ENCODE results near the gene CEPT1. TPM values are rescaled to one million over a fixed set of nuclear protein-coding genes. Genes with fewer than 3 reads are reported as not detected.

Gene CEPT1
- total RNA-seq (2011; cell fraction: chromatin; rRNA removed; ENCODE audit: low replicate concordance), result 77.6 and 152 TPM in 2 replicates
- total RNA-seq (2011; cell fraction: nucleolus; rRNA removed), result 38.0 and 48.8 TPM in 2 replicates
- 77.7 and 110 TPM in 2 replicates for total RNA-seq (2011; cell fraction: nucleoplasm; rRNA removed)
- total RNA-seq (2014; rRNA removed), result 24.4 and 25.1 TPM in 2 replicates
- 52.7 and 54.1 TPM in 2 replicates for total RNA-seq (2014; rRNA removed; fragmentation: Illumina TruSeq; extraction: Trizol)
- 42.3 and 47.6 TPM in 2 replicates for total RNA-seq (2015; rRNA removed; fragmentation: Illumina TruSeq; extraction: Trizol)
- 35.5 and 45.7 TPM in 2 replicates for total RNA-seq (2021)
- polyA plus RNA-seq (2011; rRNA removed), result 72.6 and 73.9 TPM in 2 replicates
- polyA plus RNA-seq (2011; cell fraction: cytosol; rRNA removed), result 17.1 and 37.5 TPM in 2 replicates
- polyA plus RNA-seq (2011; cell fraction: nucleus; rRNA removed), result 34.6 and 56.8 TPM in 2 replicates
- polyA plus RNA-seq (2012), result 24.2 and 25.2 TPM in 2 replicates
- polyA plus RNA-seq (2014; fragmentation: Illumina TruSeq; extraction: Trizol), result 30.9 and 42.4 TPM in 2 replicates
- polyA plus RNA-seq (2014; fragmentation: Nextera tagmentation; extraction: Ambion mirVana), result 10 to 100 TPM; 39.1 to 46.4 TPM
- polyA plus RNA-seq (2014; rRNA removed), result 28.0 and 33.1 TPM in 2 replicates
- polyA minus RNA-seq (2011; rRNA and poly(A)+ RNA removed), result 86.2 and 109 TPM in 2 replicates
- 21.6 and 23.8 TPM in 2 replicates for polyA minus RNA-seq (2011; cell fraction: cytosol; rRNA and poly(A)+ RNA removed)
- polyA minus RNA-seq (2011; cell fraction: nucleus; rRNA and poly(A)+ RNA removed), result 34.6 and 56.8 TPM in 2 replicates
- Bru-seq, nascent RNA, result percentile 90 among the genes with signal in this experiment
- BruChase-seq, experiment 1, labeled RNA remaining after a 2-hour chase, result percentile 96 among the genes with signal in this experiment
- percentile 96 among the genes with signal in this experiment for BruChase-seq, experiment 2, labeled RNA remaining after a 6-hour chase
- long read RNA-seq, experiment 1, transcript CEPT1-201 (9 exons, 2,198 nt), result major isoform, 50 of 72 reads
- long read RNA-seq, experiment 1, partial matches to known transcripts, result 7 of 72 reads
- long read RNA-seq, experiment 1, other reads (novel, unspliced or antisense), result 12 of 72 reads
- long read RNA-seq, experiment 2, transcript CEPT1-201 (9 exons, 2,198 nt), result major isoform, 8 of 18 reads
- long read RNA-seq, experiment 2, partial matches to known transcripts, result 3 of 18 reads
- long read RNA-seq, experiment 2, other reads (novel, unspliced or antisense), result 7 of 18 reads
- long read RNA-seq, experiment 3, transcript CEPT1-201 (9 exons, 2,198 nt), result major isoform, 14 of 18 reads
- long read RNA-seq, experiment 3, partial matches to known transcripts, result 2 of 18 reads
- long read RNA-seq, experiment 3, other reads (novel, unspliced or antisense), result 2 of 18 reads

DNA sequence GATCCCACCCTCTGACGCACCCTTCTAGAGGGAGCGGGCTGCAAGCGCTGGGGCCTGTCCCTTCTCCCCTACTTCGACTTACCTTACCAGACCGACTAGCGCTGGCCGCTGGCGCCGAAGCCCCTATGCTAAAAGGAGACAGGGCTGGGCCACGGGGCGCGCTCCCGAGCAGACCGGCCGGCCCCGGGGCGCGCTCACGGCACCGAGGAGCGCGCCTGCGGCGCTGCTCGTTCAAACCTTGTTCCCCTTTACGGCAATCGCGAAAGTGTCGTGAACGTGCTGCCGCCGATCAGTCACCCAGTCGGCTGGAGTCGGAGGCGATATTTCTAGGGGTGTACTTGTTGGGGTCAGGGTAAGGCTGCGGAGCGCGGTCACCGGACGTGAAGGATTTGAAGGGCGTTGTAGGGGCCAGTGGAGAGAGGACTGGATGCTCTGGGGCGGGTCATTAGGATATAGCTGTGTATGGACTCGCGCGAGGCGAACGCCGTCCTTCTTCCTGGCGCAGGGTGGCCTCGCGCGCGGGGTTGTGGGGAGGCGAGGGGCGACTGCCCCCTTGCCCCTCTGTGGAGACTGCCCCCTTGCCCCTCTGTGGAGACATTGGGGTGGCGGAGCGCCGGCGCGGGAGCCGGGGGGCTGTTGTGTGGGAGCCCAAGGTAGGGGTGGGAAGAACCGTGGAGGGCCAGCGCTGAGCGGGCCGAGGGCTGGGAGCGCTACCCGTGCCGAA is at the start of gene CEPT1, which contains the start of gene DRAM2:
CEPT1 (plus strand) TSS at position 268 of the 724 bp plus-strand sequence. CDS start 7,492 bp downstream, outside the sequence.
DRAM2 (minus strand) TSS at position 138 of the 724 bp plus-strand sequence. CDS start 8,539 bp downstream, outside the sequence.
- peaks cover 26% of the 10 kb centered on the region; the same call in 2 of the 3 replicates for H3K36me3 ChIP-seq (ENCODE audit: control insufficient read depth, insufficient read depth, low read length)
- H3K9me1 ChIP-seq (ENCODE audit: control insufficient read depth, insufficient read depth, low read length), result no peaks in the 10 kb centered on the region
- peaks cover 8 to 18% of the 10 kb centered on the region in 2 experiments; a peak in 4 of 5 replicates for H3K4me1 ChIP-seq (replicated peaks in 1 of 2; ENCODE audit: control insufficient read depth in 2 of 2, insufficient read depth in 2 of 2, low read length in 2 of 2)
- H2AFZ ChIP-seq (ENCODE audit: low read depth, low read length), result peak within 1 kb of the TSS; percentile 95
- peak; percentile 97 to 99 (median 97) for DNase-seq (ENCODE audit: extremely low read depth in 1 of 4, low spot score in 3 of 4)
- no peaks in the 10 kb centered on the region for H3K9me3 ChIP-seq (replicated peaks; ENCODE audit: control insufficient read depth, insufficient read depth, low read depth, low read length)
- no TSS peak for BruUV-seq (replicated peaks)
- CTCF ChIA-PET (ENCODE audit: low intra/inter-chr PET ratio), result no interaction called here
- H3K9ac ChIP-seq (ENCODE audit: insufficient read depth in 1 of 2, low read depth in 2 of 2, low read length in 2 of 2), result peak within 1 kb of the TSS; percentile 91 to 98
- intact Hi-C loops (cut with micrococcal nuclease) (no loop called here), in situ Hi-C loops (cut with MboI) (no loop called here)
- H3K27me3 ChIP-seq (ENCODE audit: control insufficient read depth in 2 of 2, insufficient read depth in 2 of 2, low read length in 2 of 2), result no peaks in the 10 kb centered on the region
- peak; percentile 83 for ATAC-seq
- peak within 1 kb of the TSS; percentile 88 for H3K4me3 ChIP-seq
- peak within 1 kb of the TSS; percentile 100 for H3K4me2 ChIP-seq (ENCODE audit: insufficient read depth, low read length)
- H3K79me2 ChIP-seq (ENCODE audit: control insufficient read depth, insufficient read depth, low read length), result peaks cover 75% of the 10 kb centered on the region
- WGBS (ENCODE audit: insufficient coverage, low coverage, missing lambda C conversion rate), result under 1% methylated on average over 67 of the region's 68 CpGs
- H3K27ac ChIP-seq (ENCODE audit: extremely low read depth, low read depth, low read length), result peak within 1 kb of the TSS; percentile 93
- 0 out of 2 replicates have a peak, but pooled peaks cover 10% of the 10 kb centered on the region for H4K20me1 ChIP-seq (replicated peaks; ENCODE audit: control insufficient read depth, insufficient read depth, low read length)
- FAIRE-seq, result peak; percentile 92
- POLR2A ChIA-PET, result interaction anchor here (0.6 to 2.8 kb wide), 8 partner anchors 8 to 1589 kb away, joined by 3 to 13 read pairs (median 4); no protein-coding TSS in a partner anchor
- TF ChIP-seq, protein P1, sequence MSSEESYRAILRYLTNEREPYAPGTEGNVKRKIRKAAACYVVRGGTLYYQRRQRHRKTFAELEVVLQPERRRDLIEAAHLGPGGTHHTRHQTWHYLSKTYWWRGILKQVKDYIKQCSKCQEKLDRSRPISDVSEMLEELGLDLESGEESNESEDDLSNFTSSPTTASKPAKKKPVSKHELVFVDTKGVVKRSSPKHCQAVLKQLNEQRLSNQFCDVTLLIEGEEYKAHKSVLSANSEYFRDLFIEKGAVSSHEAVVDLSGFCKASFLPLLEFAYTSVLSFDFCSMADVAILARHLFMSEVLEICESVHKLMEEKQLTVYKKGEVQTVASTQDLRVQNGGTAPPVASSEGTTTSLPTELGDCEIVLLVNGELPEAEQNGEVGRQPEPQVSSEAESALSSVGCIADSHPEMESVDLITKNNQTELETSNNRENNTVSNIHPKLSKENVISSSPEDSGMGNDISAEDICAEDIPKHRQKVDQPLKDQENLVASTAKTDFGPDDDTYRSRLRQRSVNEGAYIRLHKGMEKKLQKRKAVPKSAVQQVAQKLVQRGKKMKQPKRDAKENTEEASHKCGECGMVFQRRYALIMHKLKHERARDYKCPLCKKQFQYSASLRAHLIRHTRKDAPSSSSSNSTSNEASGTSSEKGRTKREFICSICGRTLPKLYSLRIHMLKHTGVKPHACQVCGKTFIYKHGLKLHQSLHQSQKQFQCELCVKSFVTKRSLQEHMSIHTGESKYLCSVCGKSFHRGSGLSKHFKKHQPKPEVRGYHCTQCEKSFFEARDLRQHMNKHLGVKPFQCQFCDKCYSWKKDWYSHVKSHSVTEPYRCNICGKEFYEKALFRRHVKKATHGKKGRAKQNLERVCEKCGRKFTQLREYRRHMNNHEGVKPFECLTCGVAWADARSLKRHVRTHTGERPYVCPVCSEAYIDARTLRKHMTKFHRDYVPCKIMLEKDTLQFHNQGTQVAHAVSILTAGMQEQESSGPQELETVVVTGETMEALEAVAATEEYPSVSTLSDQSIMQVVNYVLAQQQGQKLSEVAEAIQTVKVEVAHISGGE (CRISPR knock-in tag; IDR thresholded peaks at IDR 0.05), result peak in 2 of 3 experiments; percentile 19 to 81; a peak in 1 of 6 replicates
- no peak for TF ChIP-seq RUNX1 (IDR thresholded peaks at IDR 0.05; ENCODE audit: low read depth)
- TF ChIP-seq SMAD4 (CRISPR knock-in tag; conservative IDR thresholded peaks at IDR 0.05), result peak; percentile 77
- TF ChIP-seq PCBP2 (IDR thresholded peaks at IDR 0.05; ENCODE audit: low read depth, low read length, poor library complexity, severe bottlenecking), result no peak
- no peak for TF ChIP-seq SOX6 (IDR thresholded peaks at IDR 0.05)
- peak; percentile 33 for TF ChIP-seq ASH1L (IDR thresholded peaks at IDR 0.05; ENCODE audit: borderline replicate concordance, low read depth, partially characterized antibody)
- TF ChIP-seq SRF (CRISPR knock-in tag; IDR thresholded peaks at IDR 0.05), result peak in 1 of 2 experiments; percentile 59; a peak in 1 of 4 replicates
- TF ChIP-seq C11orf30 (IDR thresholded peaks at IDR 0.05; ENCODE audit: low read depth), result peak; percentile 64; the same call in 1 of the 2 replicates

All from K562 (cell line).